Ramos (cell line): Measurements from ENCODE around the gene GHRL.

Source experiments
- in situ Hi-C: fragments of 300-500 bp; cut with MboI; formaldehyde crosslinking; loops from one replicate; pipeline ENCODE4 v1.14.3; 2022; ENCODE audit warnings: low sequenced_read_pairs; ENCODE audit not compliant: unreplicated experiment

GHRL gene

GRCh38 chr3:10292505-10293419 lies at the start of gene GHRL:
GHRL (minus strand) TSS chr3:10292947; CDS start chr3:10290180, 2,767 bp downstream.
- in situ Hi-C loops: no loop called here

- in situ Hi-C loops: loop anchor here (25.0 kb wide), 1 partner anchor 170 kb away; the partner anchor contains the start of gene ATP2B2
Measured at GRCh38 chr3:10341901-10342398, 49.2 kb upstream of the GHRL start.

GRCh38 chr3:10340476-10340875 lies 47.7 kb upstream of the GHRL start:
- in situ Hi-C loops: loop anchor here (25.0 kb wide), 1 partner anchor 172 kb away; the partner anchor contains the start of gene ATP2B2

GRCh38 chr3:10340046-10340445 lies 47.3 kb upstream of the GHRL start:
- in situ Hi-C loops: loop anchor here (25.0 kb wide), 1 partner anchor 172 kb away; the partner anchor contains the start of gene ATP2B2

GRCh38 chr3:10339376-10339955 lies 46.7 kb upstream of the GHRL start:
- in situ Hi-C loops: loop anchor here (25.0 kb wide), 1 partner anchor 173 kb away; the partner anchor contains the start of gene ATP2B2

- in situ Hi-C loops: loop anchor here (25.0 kb wide), 1 partner anchor 174 kb away; the partner anchor contains the start of gene ATP2B2
Measured at GRCh38 chr3:10338591-10339353, 46.0 kb upstream of the GHRL start.

GRCh38 chr3:10338164-10338470 lies 45.4 kb upstream of the GHRL start:
- in situ Hi-C loops: loop anchor here (25.0 kb wide), 1 partner anchor 174 kb away; the partner anchor contains the start of gene ATP2B2

- in situ Hi-C loops: loop anchor here (25.0 kb wide), 1 partner anchor 175 kb away; the partner anchor contains the start of gene ATP2B2
Measured at GRCh38 chr3:10337323-10338163, 44.8 kb upstream of the GHRL start.

- in situ Hi-C loops: loop anchor here (25.0 kb wide), 1 partner anchor 176 kb away; the partner anchor contains the start of gene ATP2B2
Measured at GRCh38 chr3:10336761-10337160, 44.0 kb upstream of the GHRL start.

- in situ Hi-C loops: loop anchor here (25.0 kb wide), 1 partner anchor 176 kb away; the partner anchor contains the start of gene ATP2B2
Measured at GRCh38 chr3:10335871-10336622, 43.3 kb upstream of the GHRL start.

- in situ Hi-C loops: loop anchor here (25.0 kb wide), 1 partner anchor 177 kb away; the partner anchor contains the start of gene ATP2B2
Measured at GRCh38 chr3:10335190-10335738, 42.5 kb upstream of the GHRL start.

GRCh38 chr3:10334459-10334858 lies 41.7 kb upstream of the GHRL start:
- in situ Hi-C loops: loop anchor here (25.0 kb wide), 1 partner anchor 178 kb away; the partner anchor contains the start of gene ATP2B2

GRCh38 chr3:10334042-10334441 lies 41.3 kb upstream of the GHRL start:
- in situ Hi-C loops: loop anchor here (25.0 kb wide), 1 partner anchor 178 kb away; the partner anchor contains the start of gene ATP2B2

GRCh38 chr3:10333349-10333650 lies 40.6 kb upstream of the GHRL start:
- in situ Hi-C loops: loop anchor here (25.0 kb wide), 1 partner anchor 179 kb away; the partner anchor contains the start of gene ATP2B2

GRCh38 chr3:10332481-10333348 lies 40.0 kb upstream of the GHRL start:
- in situ Hi-C loops: loop anchor here (25.0 kb wide), 1 partner anchor 180 kb away; the partner anchor contains the start of gene ATP2B2

GRCh38 chr3:10331320-10331719 lies 38.6 kb upstream of the GHRL start:
- in situ Hi-C loops: loop anchor here (25.0 kb wide), 1 partner anchor 181 kb away; the partner anchor contains the start of gene ATP2B2

- in situ Hi-C loops: loop anchor here (25.0 kb wide), 1 partner anchor 182 kb away; the partner anchor contains the start of gene ATP2B2
Measured at GRCh38 chr3:10330319-10330718, 37.6 kb upstream of the GHRL start.
